Skeletal muscle tissue (tissue), 4 donors: ENCODE data around the gene ABCA9. TPM values are rescaled to one million over a fixed set of nuclear protein-coding genes. Genes with fewer than 3 reads are reported as not detected.

Source experiments
- H3K27ac ChIP-seq: one replicate; pipeline ENCODE4 v1.7.0; 2013; ENCODE audit warnings: mild to moderate bottlenecking, low read depth, low read length, inconsistent platforms
- H3K27me3 ChIP-seq, 3 donors: one replicate each; pipeline ENCODE4 v1.7.0; 2013; ENCODE audit warnings: low read length in 3 of 3; ENCODE audit not compliant: control insufficient read depth in 3 of 3, insufficient read depth in 3 of 3
- H3K36me3 ChIP-seq, 3 donors: one replicate each; pipeline ENCODE4 v1.7.0; 2013; ENCODE audit warnings: low read length in 3 of 3; ENCODE audit not compliant: control insufficient read depth in 3 of 3, insufficient read depth in 3 of 3
- H3K4me1 ChIP-seq, 3 donors: one replicate each; pipeline ENCODE4 v1.7.0; 2013; ENCODE audit warnings: low read length in 3 of 3, mild to moderate bottlenecking in 3 of 3; ENCODE audit not compliant: control insufficient read depth in 3 of 3, insufficient read depth in 3 of 3
- H3K4me3 ChIP-seq, 3 donors: one replicate each; pipeline ENCODE4 v1.7.0; 2013; ENCODE audit warnings: low read length in 3 of 3
- H3K9ac ChIP-seq, 3 donors: one replicate each; pipeline ENCODE4 v1.7.0; 2013; ENCODE audit warnings: low read length in 3 of 3, mild to moderate bottlenecking in 3 of 3, moderate library complexity in 2 of 3, low read depth in 1 of 3
- H3K9me3 ChIP-seq, 3 donors: one replicate each; pipeline ENCODE4 v1.7.0; 2013; ENCODE audit warnings: low read length in 3 of 3; ENCODE audit not compliant: control insufficient read depth in 3 of 3
- total RNA-seq: library from RNA; depleted of rRNA; stranded (reverse); fragments of >200 nt; gene quantifications from one replicate; pipeline ENCODE4 v1.2.3, GENCODE V29; 2014
- donor health status: Osteomylitis.

The ABCA9 gene
- total RNA-seq, 1 donor from 2014 or later, result 30.3 TPM

GRCh38 chr17:69044371-69044770, 16.4 kb downstream of the ABCA9 start:
- H3K9me3 ChIP-seq, result no peaks in the 10 kb centered on the region
- H3K4me3 ChIP-seq, result no peak overlapping the region
- peaks cover 6 to 16% (median 8%) of the 10 kb centered on the region in 3 donors for H3K36me3 ChIP-seq
- H3K4me1 ChIP-seq, result no peaks in the 10 kb centered on the region
- H3K9ac ChIP-seq, result no peak overlapping the region
- H3K27ac ChIP-seq, result no peak overlapping the region
- no peaks in the 10 kb centered on the region for H3K27me3 ChIP-seq

GRCh38 chr17:69043098-69043734, 17.5 kb downstream of the ABCA9 start:
- H3K9me3 ChIP-seq, result no peaks in the 10 kb centered on the region
- H3K36me3 ChIP-seq, result peaks cover 6 to 14% (median 8%) of the 10 kb centered on the region in 3 donors
- no peak overlapping the region for H3K9ac ChIP-seq
- H3K4me1 ChIP-seq, result no peaks in the 10 kb centered on the region
- no peak overlapping the region for H3K27ac ChIP-seq
- H3K4me3 ChIP-seq, result no peak overlapping the region
- no peaks in the 10 kb centered on the region for H3K27me3 ChIP-seq

- peaks cover 6 to 14% (median 8%) of the 10 kb centered on the region in 3 donors for H3K36me3 ChIP-seq
- H3K27ac ChIP-seq, result no peak overlapping the region
- no peaks in the 10 kb centered on the region for H3K4me1 ChIP-seq
- no peak overlapping the region for H3K4me3 ChIP-seq
- H3K9ac ChIP-seq, result no peak overlapping the region
- H3K27me3 ChIP-seq, result no peaks in the 10 kb centered on the region
- H3K9me3 ChIP-seq, result no peaks in the 10 kb centered on the region
Observed at GRCh38 chr17:69042308-69042707, 18.4 kb downstream of the ABCA9 start.

- Histone ChIP-seq H3K27ac (no peak overlapping the region), H3K4me1 (no peaks in the 10 kb centered on the region), H3K9me3 (no peaks in the 10 kb centered on the region), H3K36me3 (peaks cover 6 to 24% (median 17%) of the 10 kb centered on the region in 3 donors), H3K9ac (no peak overlapping the region), H3K4me3 (no peak overlapping the region), H3K27me3 (no peaks in the 10 kb centered on the region)
Observed at GRCh38 chr17:69031839-69032238, 28.9 kb downstream of the ABCA9 start.

- no peaks in the 10 kb centered on the region for H3K9me3 ChIP-seq
- H3K27me3 ChIP-seq, result no peaks in the 10 kb centered on the region
- no peak overlapping the region for H3K4me3 ChIP-seq
- peaks cover 6 to 32% (median 25%) of the 10 kb centered on the region in 3 donors for H3K36me3 ChIP-seq
- H3K27ac ChIP-seq, result no peak overlapping the region
- no peaks in the 10 kb centered on the region for H3K4me1 ChIP-seq
- H3K9ac ChIP-seq, result no peak overlapping the region
Observed at GRCh38 chr17:69030169-69030568, 30.6 kb downstream of the ABCA9 start.

GRCh38 chr17:69018687-69019086, 42.0 kb downstream of the ABCA9 start:
- Histone ChIP-seq H3K27me3 (no peaks in the 10 kb centered on the region), H3K9me3 (no peaks in the 10 kb centered on the region), H3K27ac (no peak overlapping the region), H3K9ac (no peak overlapping the region), H3K36me3 (peaks cover 15 to 49% (median 20%) of the 10 kb centered on the region in 3 donors), H3K4me3 (no peak overlapping the region), H3K4me1 (no peaks in the 10 kb centered on the region)

GRCh38 chr17:69018022-69018615, 42.6 kb downstream of the ABCA9 start:
- Histone ChIP-seq H3K27ac (no peak overlapping the region), H3K4me3 (no peak overlapping the region), H3K27me3 (no peaks in the 10 kb centered on the region), H3K9me3 (no peaks in the 10 kb centered on the region), H3K9ac (no peak overlapping the region), H3K36me3 (peaks cover 12 to 53% (median 22%) of the 10 kb centered on the region in 3 donors), H3K4me1 (no peaks in the 10 kb centered on the region)

- H3K27ac ChIP-seq, result no peak overlapping the region
- H3K9ac ChIP-seq, result no peak overlapping the region
- H3K27me3 ChIP-seq, result no peaks in the 10 kb centered on the region
- H3K4me3 ChIP-seq, result no peak overlapping the region
- no peaks in the 10 kb centered on the region for H3K9me3 ChIP-seq
- peaks cover 12 to 62% (median 25%) of the 10 kb centered on the region in 3 donors for H3K36me3 ChIP-seq
- H3K4me1 ChIP-seq, result no peaks in the 10 kb centered on the region
Observed at GRCh38 chr17:69015631-69016030, 45.1 kb downstream of the ABCA9 start.

GRCh38 chr17:69012895-69013805, 47.6 kb downstream of the ABCA9 start:
- Histone ChIP-seq H3K27ac (no peak overlapping the region), H3K36me3 (peaks cover 6 to 58% (median 27%) of the 10 kb centered on the region in 3 donors), H3K4me3 (no peak overlapping the region), H3K9ac (no peak overlapping the region), H3K9me3 (no peaks in the 10 kb centered on the region), H3K27me3 (no peaks in the 10 kb centered on the region), H3K4me1 (no peaks in the 10 kb centered on the region)

- H3K4me1 ChIP-seq, result no peaks in the 10 kb centered on the region
- H3K27ac ChIP-seq, result no peak overlapping the region
- no peak overlapping the region for H3K9ac ChIP-seq
- H3K27me3 ChIP-seq, result no peaks in the 10 kb centered on the region
- H3K4me3 ChIP-seq, result no peak overlapping the region
- H3K9me3 ChIP-seq, result no peaks in the 10 kb centered on the region
- H3K36me3 ChIP-seq, result peaks cover 5 to 39% (median 24%) of the 10 kb centered on the region in 3 donors
Observed at GRCh38 chr17:69009930-69010329, 50.8 kb downstream of the ABCA9 start.
